ENCODE data around the gene SHKBP1. TPM values are rescaled to one million over a fixed set of nuclear protein-coding genes. Genes with fewer than 3 reads are reported as not detected.
A peak's percentile ranks its signal among the peaks of the same experiment; 100 is the strongest.

Gene SHKBP1
- total and polyA plus RNA-seq, 9 of the 15 experiments (the other 6 are each of a cell fraction or from before 2014, with no cell fraction given) = 1.2 to 58.1 (median 22.3) TPM

- Histone ChIP-seq H2AFZ (ENCODE audit: low read depth, low read length) (0 out of 2 replicates have a peak overlapping the region, but pooled peaks have one; percentile 5), H3K4me1 (replicated peaks in 1 of 2; ENCODE audit: control insufficient read depth in 2 of 2, insufficient read depth in 2 of 2, low read length in 2 of 2) (peaks cover 47 to 88% of the 10 kb centered on the region in 2 experiments), H3K4me2 (ENCODE audit: insufficient read depth, low read length) (peak overlapping the region; percentile 89), H3K4me3 (no peak overlapping the region), H3K27ac (ENCODE audit: extremely low read depth, low read depth, low read length) (peak overlapping the region; percentile 39; the same call in 1 of the 3 replicates), H4K20me1 (replicated peaks; ENCODE audit: control insufficient read depth, insufficient read depth, low read length) (peaks cover 6% of the 10 kb centered on the region; the same call in 1 of the 2 replicates), H3K79me2 (ENCODE audit: control insufficient read depth, insufficient read depth, low read length) (peaks cover 23% of the 10 kb centered on the region), H3K9me3 (replicated peaks; ENCODE audit: control insufficient read depth, insufficient read depth, low read depth, low read length) (no peaks in the 10 kb centered on the region), H3K36me3 (ENCODE audit: control insufficient read depth, insufficient read depth, low read length) (peaks cover 7% of the 10 kb centered on the region; the same call in 1 of the 3 replicates), H3K27me3 (ENCODE audit: control insufficient read depth in 2 of 2, insufficient read depth in 2 of 2, low read length in 2 of 2) (no peaks in the 10 kb centered on the region), H3K9ac (ENCODE audit: insufficient read depth in 1 of 2, low read depth in 2 of 2, low read length in 2 of 2) (peak overlapping the region in 1 of 2 experiments; percentile 76; a peak in 1 of 4 replicates), H3K9me1 (ENCODE audit: control insufficient read depth, insufficient read depth, low read length) (peaks cover 4% of the 10 kb centered on the region)
- intact Hi-C loops (cut with micrococcal nuclease) (loop anchor here (1.0 to 2.0 kb wide), 3 partner anchors 50 to 135 kb away; no protein-coding TSS in a partner anchor), in situ Hi-C loops (cut with MboI) (no loop called here)
- CTCF ChIA-PET (ENCODE audit: low intra/inter-chr PET ratio) = interaction anchor here (0.7 to 2.3 kb wide), 4 partner anchors 29 to 135 kb away, joined by 3 to 7 read pairs (median 6); no protein-coding TSS in a partner anchor
- DNase-seq (ENCODE audit: extremely low read depth in 1 of 4, low spot score in 3 of 4) = no peak
- no peak for ATAC-seq
- POLR2A ChIA-PET = interaction anchor here (0.6 to 0.9 kb wide), 2 partner anchors 74 to 134 kb away, joined by 3 read pairs; no protein-coding TSS in a partner anchor
- no peak for FAIRE-seq
- 9% methylated on average over 15 of the region's 15 CpGs for WGBS (ENCODE audit: insufficient coverage, low coverage, missing lambda C conversion rate)
- no TSS peak for BruUV-seq (replicated peaks)
- TF ChIP-seq ZNF174 (CRISPR knock-in tag; IDR thresholded peaks at IDR 0.05) = no peak
- no peak for TF ChIP-seq NR4A1 (CRISPR knock-in tag; IDR thresholded peaks at IDR 0.05)
- 0 out of 2 replicates have a peak, but pooled peaks have one; percentile 38 for TF ChIP-seq NR4A1 (tag; IDR thresholded peaks at IDR 0.05)
- peak; percentile 95 for TF ChIP-seq SMARCA5 (IDR thresholded peaks at IDR 0.05)
- TF ChIP-seq PML (IDR thresholded peaks at IDR 0.05; ENCODE audit: low read length) = no peak
- TF ChIP-seq NUFIP1 (IDR thresholded peaks at IDR 0.05; ENCODE audit: partially characterized antibody) = peak; percentile 12
- 0 out of 2 replicates have a peak, but pooled peaks have one; percentile 8 for TF ChIP-seq MECOM (CRISPR knock-in tag; IDR thresholded peaks at IDR 0.05)
- TF ChIP-seq YBX1 (IDR thresholded peaks at IDR 0.05) = no peak
- TF ChIP-seq RERE (CRISPR knock-in tag; IDR thresholded peaks at IDR 0.05; ENCODE audit: borderline replicate concordance) = 0 out of 2 replicates have a peak, but pooled peaks have one; percentile 66
- TF ChIP-seq ZNF133 (CRISPR knock-in tag; IDR thresholded peaks at IDR 0.05) = no peak
- TF ChIP-seq E2F8 (IDR thresholded peaks at IDR 0.05; ENCODE audit: low read depth, partially characterized antibody) = peak; percentile 30
- TF ChIP-seq ZNF184 (CRISPR knock-in tag; IDR thresholded peaks at IDR 0.05) = no peak
- peak; percentile 97 for TF ChIP-seq HDAC2 (IDR thresholded peaks at IDR 0.05)
- TF ChIP-seq RBM25 (IDR thresholded peaks at IDR 0.05; ENCODE audit: low read depth, low read length, severe bottlenecking) = peak; percentile 99
- TF ChIP-seq BCOR (IDR thresholded peaks at IDR 0.05) = peak; percentile 99
- TF ChIP-seq DACH1 (IDR thresholded peaks at IDR 0.05; ENCODE audit: partially characterized antibody) = peak; percentile 24
- no peak for TF ChIP-seq C11orf30 (IDR thresholded peaks at IDR 0.05; ENCODE audit: low read depth)
Observed at GRCh38 chr19:40598918-40599307, 22.2 kb downstream of the SHKBP1 start.

All from K562 (cell line).